CD14-positive monocyte (primary cell): ENCODE results near the gene PFDN1. TPM values are rescaled to one million over a fixed set of nuclear protein-coding genes. Genes with fewer than 3 reads are reported as not detected.

Experiments used
- DNase-seq, 3 donors: peaks; one replicate each; pipeline ENCODE4 v3.0.0-alpha.2; 2011 to 2022
- H2AFZ ChIP-seq: 2 replicates; pipeline ENCODE4 v1.6.0; 2012; ENCODE audit warnings: mild to moderate bottlenecking, low read depth, low read length, inconsistent platforms; ENCODE audit not compliant: insufficient read depth, poor library complexity, severe bottlenecking
- H3K27ac ChIP-seq, 2 donors: 1 replicate in 1 of 2; 2 replicates in 1 of 2; pipeline ENCODE4 v1.5.1; 2012 to 2013; ENCODE audit warnings: low read length in 2 of 2, control low read depth in 1 of 2, inconsistent platforms in 1 of 2, low read depth in 1 of 2, mild to moderate bottlenecking in 1 of 2
- H3K27me3 ChIP-seq, 2 donors: one replicate each; pipeline versions ENCODE4 v1.6.0 to v1.6.1; 2011 to 2013; ENCODE audit warnings: low read length in 2 of 2; ENCODE audit not compliant: control insufficient read depth in 2 of 2, insufficient read depth in 2 of 2
- H3K36me3 ChIP-seq, 2 donors: replicated peaks in 1 of 2; 1 replicate in 1 of 2; 2 replicates in 1 of 2; pipeline versions ENCODE4 v1.5.1 to v1.6.1; 2012 to 2013; ENCODE audit warnings: low read length in 2 of 2, control low read depth in 1 of 2, inconsistent platforms in 1 of 2, mild to moderate bottlenecking in 1 of 2; ENCODE audit not compliant: insufficient read depth in 2 of 2, control insufficient read depth in 1 of 2
- H3K4me1 ChIP-seq, 2 donors: 1 replicate in 1 of 2; 2 replicates in 1 of 2; pipeline versions ENCODE4 v1.5.1 to v1.6.1; 2012 to 2013; ENCODE audit warnings: low read length in 2 of 2, control low read depth in 1 of 2, inconsistent platforms in 1 of 2, mild to moderate bottlenecking in 1 of 2, moderate library complexity in 1 of 2; ENCODE audit not compliant: insufficient read depth in 2 of 2, control insufficient read depth in 1 of 2
- H3K4me2 ChIP-seq: replicated peaks from 2 replicates; pipeline ENCODE3; 2012; ENCODE audit warnings: low read length, moderate library complexity, mild to moderate bottlenecking; ENCODE audit not compliant: poor library complexity, severe bottlenecking; ENCODE audit errors: extremely low read depth
- H3K4me3 ChIP-seq, 3 experiments: fragments of 200-600 bp in 1 of 3; sonication (generic) in 1 of 3; replicated peaks in 1 of 3; 1 replicate in 2 of 3; 2 replicates in 1 of 3; pipeline ENCODE4 v1.5.1; 2011 to 2013; ENCODE audit warnings: low read length in 3 of 3, mild to moderate bottlenecking in 3 of 3, control low read depth in 2 of 3, low read depth in 2 of 3, inconsistent platforms in 1 of 3, moderate library complexity in 1 of 3
- H3K79me2 ChIP-seq: 2 replicates; pipeline ENCODE4 v1.6.0; 2012; ENCODE audit warnings: mild to moderate bottlenecking, control low read depth, inconsistent platforms, low read length, moderate library complexity; ENCODE audit not compliant: insufficient read depth
- H3K9ac ChIP-seq: 2 replicates; pipeline ENCODE4 v1.6.0; 2017; ENCODE audit warnings: low read length, mild to moderate bottlenecking; ENCODE audit not compliant: insufficient read depth, poor library complexity, severe bottlenecking
- H3K9me3 ChIP-seq, 2 donors: replicated peaks in 1 of 2; 1 replicate in 1 of 2; 2 replicates in 1 of 2; pipeline versions ENCODE4 v1.5.1 to v1.6.1; 2012 to 2013; ENCODE audit warnings: low read length in 2 of 2, control low read depth in 1 of 2; ENCODE audit not compliant: control insufficient read depth in 1 of 2, insufficient read depth in 1 of 2
- H4K20me1 ChIP-seq: 2 replicates; pipeline ENCODE4 v1.6.0; 2012; ENCODE audit warnings: mild to moderate bottlenecking, low read length, control low read depth, moderate library complexity; ENCODE audit not compliant: insufficient read depth
- H3K27ac Mint-ChIP-seq, 7 donors: one replicate each; pipeline ENCODE4 v1.8.0; 2020; ENCODE audit warnings: mild to moderate bottlenecking in 7 of 7, mixed read lengths in 7 of 7, moderate library complexity in 6 of 7, inconsistent platforms in 2 of 7
- H3K27me3 Mint-ChIP-seq, 3 donors: one replicate each; pipeline ENCODE4 v1.8.0; 2021 to 2022; ENCODE audit warnings: low read depth in 3 of 3, mild to moderate bottlenecking in 3 of 3, mixed read lengths in 3 of 3, moderate library complexity in 3 of 3, inconsistent platforms in 1 of 3
- H3K36me3 Mint-ChIP-seq, 2 donors: one replicate each; pipeline ENCODE4 v1.8.0; 2020; ENCODE audit warnings: mixed read lengths in 2 of 2, inconsistent platforms in 1 of 2, mild to moderate bottlenecking in 1 of 2
- H3K4me1 Mint-ChIP-seq: one replicate; pipeline ENCODE4 v1.8.0; 2020; ENCODE audit warnings: mild to moderate bottlenecking, mixed read lengths
- H3K4me3 Mint-ChIP-seq, 2 donors: one replicate each; pipeline ENCODE4 v1.8.0; 2020; ENCODE audit warnings: mild to moderate bottlenecking in 2 of 2, mixed read lengths in 2 of 2, moderate library complexity in 1 of 2
- H3K9me3 Mint-ChIP-seq, 7 donors: one replicate each; pipeline ENCODE4 v1.8.0; 2020 to 2022; ENCODE audit warnings: mixed read lengths in 7 of 7, mild to moderate bottlenecking in 6 of 7, moderate library complexity in 6 of 7, inconsistent platforms in 2 of 7
- WGBS: methylation state at CpG from one replicate; pipeline ENCODE4 v1.1.5; 2013; ENCODE audit warnings: missing lambda C conversion rate; ENCODE audit not compliant: insufficient coverage; 5-methylcytosine and 5-hydroxymethylcytosine counted together
- intact Hi-C, 2 donors: fragments of 100-400 bp; cut with micrococcal nuclease; formaldehyde crosslinking; loops; one replicate each; pipeline versions ENCODE4 v1.15.0 to v1.15.1; 2023
- polyA plus RNA-seq, 3 donors: library from polyadenylated mRNA; depleted of rRNA in 1 of 3; unstranded in 2 of 3; stranded (reverse) in 1 of 3; fragments of 300-500 nt in 2 of 3; fragments of >200 nt in 1 of 3; fragmentation: Illumina TruSeq in 2 of 3; gene quantifications; 1 replicate in 2 of 3; 2 replicates in 1 of 3; pipeline ENCODE4 v1.2.3, GENCODE V29; 2012 to 2021
- TF ChIP-seq, protein P1 (sequence below): fragments of 200-600 bp; IDR thresholded peaks from one replicate; pipeline ENCODE4 v1.8.0; 2022; ENCODE audit warnings: antibody characterized with exemption, mild to moderate bottlenecking

PFDN1 gene
- polyA plus RNA-seq, 3 donors = 44.7 to 105 (median 82.2) TPM

- TF ChIP-seq, protein P1, sequence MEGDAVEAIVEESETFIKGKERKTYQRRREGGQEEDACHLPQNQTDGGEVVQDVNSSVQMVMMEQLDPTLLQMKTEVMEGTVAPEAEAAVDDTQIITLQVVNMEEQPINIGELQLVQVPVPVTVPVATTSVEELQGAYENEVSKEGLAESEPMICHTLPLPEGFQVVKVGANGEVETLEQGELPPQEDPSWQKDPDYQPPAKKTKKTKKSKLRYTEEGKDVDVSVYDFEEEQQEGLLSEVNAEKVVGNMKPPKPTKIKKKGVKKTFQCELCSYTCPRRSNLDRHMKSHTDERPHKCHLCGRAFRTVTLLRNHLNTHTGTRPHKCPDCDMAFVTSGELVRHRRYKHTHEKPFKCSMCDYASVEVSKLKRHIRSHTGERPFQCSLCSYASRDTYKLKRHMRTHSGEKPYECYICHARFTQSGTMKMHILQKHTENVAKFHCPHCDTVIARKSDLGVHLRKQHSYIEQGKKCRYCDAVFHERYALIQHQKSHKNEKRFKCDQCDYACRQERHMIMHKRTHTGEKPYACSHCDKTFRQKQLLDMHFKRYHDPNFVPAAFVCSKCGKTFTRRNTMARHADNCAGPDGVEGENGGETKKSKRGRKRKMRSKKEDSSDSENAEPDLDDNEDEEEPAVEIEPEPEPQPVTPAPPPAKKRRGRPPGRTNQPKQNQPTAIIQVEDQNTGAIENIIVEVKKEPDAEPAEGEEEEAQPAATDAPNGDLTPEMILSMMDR = no peak
- Histone ChIP-seq H3K36me3 (no peaks in the 10 kb centered on the region), H3K79me2 (no peaks in the 10 kb centered on the region), H3K4me1 (peaks cover 28 to 31% of the 10 kb centered on the region in 2 donors), H4K20me1 (no peaks in the 10 kb centered on the region), H3K9ac (no peak overlapping the region), H3K4me3 (no peak overlapping the region), H3K9me3 (no peaks in the 10 kb centered on the region), H3K4me2 (no peak overlapping the region), H3K27me3 (no peaks in the 10 kb centered on the region), H3K27ac (no peak overlapping the region), H2AFZ (no peak overlapping the region)
- peaks cover 41% of the 10 kb centered on the region for H3K4me1 Mint-ChIP-seq
- peak in 2 of 3 donors; percentile 49 to 61 for DNase-seq
- peak overlapping the region in 2 of 7 donors; percentile 69 to 70 for H3K27ac Mint-ChIP-seq
- H3K9me3 Mint-ChIP-seq = no peaks in the 10 kb centered on the region
- 100% methylated on average over 1 of the region's 2 CpGs for WGBS
- H3K27me3 Mint-ChIP-seq = peaks cover 0 to 2% (median 1%) of the 10 kb centered on the region in 3 donors
- intact Hi-C loops = loop anchor here in 1 of 2 donors (5.0 kb wide), 1 partner anchor 38 kb away; no protein-coding TSS in a partner anchor
- H3K36me3 Mint-ChIP-seq = peaks cover 0 to 3% of the 10 kb centered on the region in 2 donors
- H3K4me3 Mint-ChIP-seq = no peak overlapping the region
Observed at GRCh38 chr5:140310434-140310833, 7.5 kb upstream of the PFDN1 start.

- no peak overlapping the region for H3K27ac ChIP-seq
- H3K4me1 Mint-ChIP-seq = peaks cover 43% of the 10 kb centered on the region
- H3K36me3 Mint-ChIP-seq = peaks cover 0 to 3% of the 10 kb centered on the region in 2 donors
- H3K4me2 ChIP-seq = no peak overlapping the region
- no peaks in the 10 kb centered on the region for H4K20me1 ChIP-seq
- WGBS = 97% methylated on average over 3 of the region's 3 CpGs
- no peaks in the 10 kb centered on the region for H3K27me3 ChIP-seq
- no peak overlapping the region for H2AFZ ChIP-seq
- H3K4me3 Mint-ChIP-seq = no peak overlapping the region
- no peaks in the 10 kb centered on the region for H3K9me3 ChIP-seq
- no peaks in the 10 kb centered on the region for H3K79me2 ChIP-seq
- H3K9me3 Mint-ChIP-seq = no peaks in the 10 kb centered on the region
- TF ChIP-seq, protein P1 = no peak
- no peaks in the 10 kb centered on the region for H3K36me3 ChIP-seq
- no peak for DNase-seq
- intact Hi-C loops = loop anchor here (5.0 kb wide), 2 partner anchors 33 to 37 kb away; no protein-coding TSS in a partner anchor
- peaks cover 28 to 31% of the 10 kb centered on the region in 2 donors for H3K4me1 ChIP-seq
- peak overlapping the region in 4 of 7 donors; percentile 7 to 39 (median 26) for H3K27ac Mint-ChIP-seq
- H3K9ac ChIP-seq = no peak overlapping the region
- no peak overlapping the region for H3K4me3 ChIP-seq
- peaks cover 0 to 2% (median 1%) of the 10 kb centered on the region in 3 donors for H3K27me3 Mint-ChIP-seq
Observed at GRCh38 chr5:140309706-140310249, 6.9 kb upstream of the PFDN1 start.
